T-helper 1 cell treated with Interleukin-12 subunit alpha and Interleukin-12 subunit beta and Interleukin-4 antibody, amounts not matched to agents 30 ng/mL and 1 ng/mL, for 36 hours (primary cell): ENCODE results near the gene TMEM233. TPM values are rescaled to one million over a fixed set of nuclear protein-coding genes. Genes with fewer than 3 reads are reported as not detected.
"Not testable (repeated sequence)": the region's sequence is repeated elsewhere in the genome, so short reads cannot be mapped to it uniquely, and the experiment has no call there.

Source experiments
- intact Hi-C: fragments of 100-400 bp; cut with micrococcal nuclease; formaldehyde crosslinking; loops from one replicate; pipeline ENCODE4 v1.15.1; 2024
- total RNA-seq: library from RNA; stranded (reverse); gene quantifications from 2 replicates; pipeline ENCODE4 v1.2.3, GENCODE V29; 2022

TMEM233 gene
- total RNA-seq, 1 donor from 2014 or later, result not detected

DNA sequence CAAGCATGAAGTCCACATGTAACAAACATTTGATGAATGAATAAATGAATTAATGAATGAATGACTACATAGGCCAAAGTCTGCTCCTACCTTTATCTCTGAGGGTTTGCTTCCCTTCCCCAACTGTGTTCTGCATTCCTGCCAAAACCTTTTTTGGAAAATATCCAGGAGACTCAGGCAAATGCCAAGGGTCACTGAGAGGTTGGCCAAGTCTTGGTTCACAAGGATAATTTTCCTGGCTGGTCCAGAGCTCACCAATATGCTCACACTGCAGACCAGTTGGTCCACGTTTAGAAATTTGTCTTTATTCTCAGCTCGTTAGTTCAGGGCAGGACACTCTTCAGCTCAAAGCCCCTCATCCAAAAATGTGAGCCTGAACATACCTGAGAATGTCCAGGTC is 10.2 kb downstream of the TMEM233 start:
- intact Hi-C loops, result no loop called here

DNA sequence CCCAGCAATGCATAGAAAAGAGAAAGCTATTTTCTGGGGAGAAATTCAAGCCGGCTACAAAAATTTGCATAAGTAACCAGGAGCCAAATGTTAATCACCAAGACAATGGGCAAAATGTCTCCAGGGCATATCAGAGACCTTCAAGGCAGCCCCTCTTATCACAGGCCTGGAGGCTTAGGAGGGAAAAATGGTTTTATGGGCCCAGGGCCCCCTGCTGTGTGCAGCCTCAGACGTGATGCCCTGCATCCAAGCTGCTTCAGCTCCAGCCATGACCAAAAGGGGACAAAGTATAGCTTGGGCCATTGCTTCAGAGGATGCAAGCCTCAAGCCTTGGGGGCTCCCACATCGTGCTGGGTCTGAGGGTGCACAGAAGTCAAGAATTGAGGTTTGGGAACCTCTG is 15.8 kb downstream of the TMEM233 start:
- intact Hi-C loops, result no loop called here

DNA sequence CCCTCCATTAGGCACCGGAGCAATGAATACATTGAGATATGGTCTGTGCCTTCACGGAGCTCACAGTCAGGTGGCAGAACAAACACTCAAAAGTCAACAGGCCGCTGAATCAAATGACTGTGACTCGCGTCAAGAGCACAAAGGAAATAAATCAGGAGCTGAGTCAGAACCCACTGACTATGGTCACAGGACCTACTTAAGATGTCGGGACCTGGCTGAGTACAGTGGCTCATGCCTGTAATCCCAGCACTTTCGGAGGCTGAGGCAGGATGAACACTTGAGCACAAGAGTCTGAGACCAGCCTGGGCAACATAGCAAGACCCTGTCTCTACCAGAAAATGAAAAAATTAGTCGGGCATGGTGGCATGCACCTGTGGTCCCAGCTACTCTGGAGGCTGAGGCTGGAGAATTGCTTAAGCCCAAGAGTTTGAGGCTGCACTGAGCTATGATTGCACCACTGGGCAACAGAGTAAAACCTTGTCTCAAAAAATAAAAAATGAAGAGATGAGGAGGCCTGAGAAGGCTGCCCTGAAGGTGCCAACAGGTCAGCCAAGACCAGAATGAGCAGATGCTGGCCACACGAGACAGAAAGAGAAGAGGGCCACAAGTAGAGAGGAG is 19.9 kb downstream of the TMEM233 start:
- intact Hi-C loops, result no loop called here

DNA sequence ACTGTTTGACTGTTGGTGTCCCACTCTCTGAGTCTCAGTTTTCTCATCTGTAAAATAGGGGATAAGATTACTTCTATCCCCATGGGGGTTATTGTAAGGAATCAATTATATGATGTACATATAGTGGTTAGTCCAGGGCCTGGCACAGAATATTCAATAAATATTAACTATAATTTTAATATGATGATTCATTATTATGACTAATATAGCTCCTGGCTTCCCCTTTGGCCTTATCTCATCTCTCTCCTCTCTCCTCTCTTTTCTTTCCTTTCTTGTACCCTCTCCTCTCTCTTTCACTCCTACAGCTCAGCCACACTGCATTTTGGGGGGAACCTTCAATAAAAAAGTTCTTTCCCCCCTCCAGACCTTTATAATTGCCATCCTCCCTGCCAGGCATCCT is 21.1 kb downstream of the TMEM233 start:
- intact Hi-C loops, result no loop called here

DNA sequence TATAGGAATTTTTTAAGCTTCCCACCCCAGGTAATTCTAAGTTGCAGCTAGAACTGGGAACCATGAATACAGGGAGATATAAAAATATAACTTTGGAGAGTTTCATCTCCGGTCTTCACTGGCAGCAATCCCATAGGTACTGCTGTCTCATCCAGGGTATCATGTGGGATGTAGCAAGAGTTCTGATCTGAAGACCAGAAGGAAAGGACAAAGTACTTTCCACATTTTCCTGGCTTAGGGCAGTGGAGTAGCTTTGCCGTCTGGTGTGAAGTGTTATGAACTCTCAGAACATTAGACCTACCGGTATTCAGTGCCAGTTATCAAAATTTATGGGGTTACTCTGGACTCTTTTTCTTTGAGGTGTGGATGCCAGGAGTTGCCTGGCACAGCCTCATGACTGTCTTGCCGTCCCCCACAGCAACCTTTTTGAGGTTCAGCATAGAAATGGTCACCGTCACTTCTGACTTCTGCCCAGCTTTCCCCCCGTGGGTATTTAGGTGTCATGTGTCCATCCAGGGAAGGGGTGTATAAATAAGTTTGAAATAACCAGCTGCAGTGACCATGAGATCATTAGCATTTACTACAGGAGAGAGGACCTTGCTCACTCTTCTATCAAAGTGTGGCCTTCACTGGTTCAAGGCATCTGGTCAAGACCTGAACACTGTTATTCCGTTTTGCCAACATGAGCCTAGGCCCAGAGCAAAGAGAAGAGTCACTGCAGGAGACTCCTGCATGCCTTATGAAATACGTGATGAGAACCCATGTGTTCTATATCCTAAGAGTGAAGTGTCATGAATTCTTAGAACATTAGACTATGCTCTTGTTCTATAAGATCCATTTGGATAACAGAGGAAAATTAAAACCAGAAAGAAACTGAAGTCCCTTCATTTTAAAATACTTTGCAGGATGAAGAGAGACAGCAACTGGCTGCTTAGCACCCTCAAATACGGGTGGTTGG is 22.2 kb downstream of the TMEM233 start:
- intact Hi-C loops, result no loop called here

DNA sequence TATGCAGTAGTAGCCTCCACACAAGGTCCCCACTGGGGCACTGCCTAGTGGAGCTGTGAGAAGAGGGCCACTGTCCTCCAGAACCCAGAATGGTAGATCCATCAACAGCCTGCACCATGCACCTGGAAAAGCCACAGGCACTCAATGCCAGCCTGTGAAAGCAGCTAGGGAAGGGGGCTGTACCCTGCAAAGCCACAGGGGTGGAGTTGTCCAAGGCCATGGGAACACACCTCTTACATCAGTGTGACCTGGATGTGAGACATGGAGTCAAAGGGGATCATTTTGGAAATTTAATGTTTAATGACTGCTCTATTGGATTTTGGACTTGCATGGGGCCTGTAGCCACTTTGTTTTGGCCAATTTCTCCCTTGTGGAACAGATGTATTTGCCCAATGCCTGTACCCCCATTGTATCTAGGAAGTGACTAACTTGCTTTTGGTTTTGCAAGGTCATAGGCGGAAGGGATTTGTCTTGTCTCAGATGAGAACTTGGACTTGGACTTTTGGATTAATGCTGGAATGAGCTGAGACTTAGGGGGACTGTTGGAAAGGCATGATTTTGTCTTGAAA is 24.8 kb downstream of the TMEM233 start:
- intact Hi-C loops, result not testable (repeated sequence)

DNA sequence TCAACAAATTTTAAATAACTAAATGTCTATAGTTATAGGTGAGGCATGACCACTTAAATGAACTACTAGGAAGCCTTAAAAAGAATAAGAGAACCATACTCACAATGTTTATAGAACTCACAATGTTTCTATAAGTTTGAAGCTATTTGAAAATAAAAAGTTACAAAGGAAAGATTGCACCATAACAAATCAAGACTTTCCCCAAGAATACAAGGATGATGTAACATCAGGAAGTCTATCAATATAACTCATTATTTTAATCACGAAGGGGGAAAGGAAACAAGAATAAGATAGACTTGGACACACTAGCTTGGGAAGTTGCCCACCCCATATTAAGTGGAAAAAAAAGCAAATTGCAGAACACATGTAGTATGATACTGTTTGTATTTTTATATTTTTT is 26.9 kb downstream of the TMEM233 start:
- intact Hi-C loops, result no loop called here

DNA sequence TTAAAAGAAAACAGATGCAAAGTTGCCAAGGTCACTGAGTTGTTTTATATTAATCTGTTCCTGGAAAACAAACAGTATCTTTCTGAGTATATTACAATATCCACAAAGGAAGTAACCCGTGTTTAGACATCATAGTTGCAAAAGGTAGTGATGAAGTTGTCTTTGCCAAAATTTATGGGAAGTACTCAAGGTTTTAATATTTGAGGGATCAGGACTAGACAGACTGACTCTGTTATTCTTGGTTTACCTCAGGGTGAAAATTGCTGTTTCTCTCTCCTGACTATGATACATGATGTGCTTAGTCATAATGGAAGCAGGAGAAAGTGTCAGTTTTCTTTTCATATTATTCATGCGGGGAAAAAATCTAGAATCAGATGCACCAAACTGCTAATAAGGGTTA is 28.3 kb downstream of the TMEM233 start:
- intact Hi-C loops, result no loop called here

DNA sequence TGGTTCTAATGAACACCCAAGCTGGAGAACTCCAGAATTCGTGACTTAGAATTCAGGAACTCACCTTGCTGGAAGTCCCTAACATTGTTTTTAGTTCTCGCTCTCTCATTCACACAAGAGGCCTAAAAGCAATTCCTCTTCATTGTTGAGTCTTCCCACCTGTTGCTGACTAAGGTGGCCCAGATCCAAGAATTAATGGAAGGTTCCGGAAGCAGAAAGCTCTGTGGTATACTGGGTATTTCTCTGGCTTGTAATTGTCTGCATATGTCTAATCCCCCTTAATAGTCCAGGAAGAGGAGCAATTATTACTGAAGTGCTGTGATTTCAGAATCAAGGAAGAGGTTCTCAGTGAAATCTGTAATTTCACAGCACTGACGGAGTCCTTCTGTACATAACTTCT is 31.4 kb downstream of the TMEM233 start:
- intact Hi-C loops, result no loop called here

DNA sequence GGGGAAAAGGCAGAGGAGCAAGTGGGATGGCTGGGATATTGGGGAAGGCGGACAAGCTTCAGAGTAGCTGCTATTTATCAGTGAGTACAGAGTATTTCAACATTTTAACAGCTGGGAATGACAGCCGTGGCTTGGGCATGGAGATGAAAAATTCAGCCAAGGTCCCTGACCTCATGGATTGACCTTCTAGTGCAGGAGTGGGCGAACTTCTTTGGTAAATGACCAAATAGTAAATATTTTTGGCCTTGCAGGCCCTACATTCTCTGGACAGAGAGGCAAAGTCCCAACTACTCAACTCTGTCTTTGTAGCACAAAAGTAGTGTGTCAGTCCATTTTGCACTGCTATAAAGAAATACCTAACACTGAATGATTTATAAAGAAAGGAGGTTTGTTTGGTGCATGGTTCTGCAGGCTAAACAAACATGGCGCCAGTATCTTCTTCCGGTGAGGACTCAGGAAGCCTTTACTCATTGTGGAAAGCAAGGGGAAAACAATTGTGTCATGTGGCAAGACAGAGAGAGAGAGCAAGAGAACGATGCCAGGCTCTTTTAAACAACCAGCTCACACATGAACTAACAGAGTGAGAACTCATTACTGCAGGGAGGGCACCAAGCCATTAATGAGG is 33.6 kb downstream of the TMEM233 start:
- intact Hi-C loops, result no loop called here

DNA sequence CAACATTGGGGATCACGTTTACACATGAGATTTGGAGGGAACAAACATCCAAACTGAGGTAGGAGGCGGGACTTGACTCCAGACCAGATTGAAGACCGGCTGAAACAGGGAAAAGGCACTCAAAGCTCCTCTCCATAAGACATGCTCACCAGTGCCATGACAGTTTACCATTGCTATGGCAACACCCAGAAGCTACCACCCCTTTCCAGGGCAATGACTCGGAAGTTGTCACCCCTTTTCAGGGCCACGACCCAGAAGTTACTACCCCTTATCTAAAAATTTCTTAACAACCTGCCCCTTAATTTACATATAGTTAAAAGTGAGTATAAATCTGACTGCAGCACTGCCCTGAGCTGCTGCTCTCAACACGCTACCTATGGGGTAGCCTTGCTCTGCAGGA is 34.1 kb downstream of the TMEM233 start:
- intact Hi-C loops, result no loop called here

DNA sequence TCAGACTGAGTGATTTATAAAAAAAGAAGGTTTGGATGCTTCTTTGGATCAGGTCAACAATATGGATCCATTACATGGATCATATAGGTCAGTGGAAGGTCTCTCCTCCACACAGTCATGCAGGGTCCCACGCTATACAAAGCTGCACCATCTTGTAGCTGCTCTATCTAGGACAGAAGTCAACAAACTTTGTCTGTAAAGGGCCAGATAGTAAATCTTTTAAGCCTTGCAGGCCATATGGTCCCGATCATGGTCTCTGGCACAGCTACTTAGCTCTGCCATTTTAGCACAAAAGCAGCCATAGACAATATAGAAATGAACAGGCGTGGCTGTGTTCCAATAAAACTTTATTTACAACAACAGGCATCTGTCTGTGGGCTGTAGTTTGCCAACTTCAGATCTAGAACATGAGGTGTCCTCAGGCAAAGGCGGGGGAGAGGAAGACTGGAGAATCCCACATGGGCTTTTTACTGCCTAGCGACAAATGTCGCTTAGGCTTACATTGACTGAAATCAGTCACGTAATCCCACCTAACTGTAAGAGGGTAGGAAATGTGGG is 36.7 kb downstream of the TMEM233 start:
- intact Hi-C loops, result no loop called here

DNA sequence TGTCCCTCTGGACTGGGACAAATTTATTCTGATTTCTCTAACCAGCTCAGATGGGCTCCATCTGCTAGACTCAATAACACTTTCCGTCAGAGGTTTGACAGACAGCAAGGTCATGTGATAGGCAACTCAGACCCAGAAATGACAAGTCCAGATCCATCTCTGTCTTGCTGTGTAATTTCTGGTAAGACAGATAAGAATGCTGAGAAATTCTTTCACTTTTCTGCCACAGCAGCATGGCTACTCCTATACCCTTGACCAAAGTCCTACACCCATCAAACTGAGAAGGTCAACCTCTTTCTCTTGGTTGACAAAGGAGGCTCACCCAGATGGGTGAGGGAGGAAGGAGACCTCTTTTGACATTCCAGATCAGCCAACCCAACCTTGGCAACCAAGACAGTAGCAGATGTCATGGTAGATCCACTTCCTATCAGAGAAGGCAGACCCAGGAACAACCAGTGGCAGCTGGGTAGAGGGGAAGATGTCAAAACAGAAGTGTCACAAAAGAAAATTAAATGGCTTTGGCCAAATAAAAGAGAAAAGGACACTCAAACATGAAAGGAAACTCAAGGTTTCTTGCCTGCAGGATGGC is 37.5 kb downstream of the TMEM233 start:
- intact Hi-C loops, result no loop called here

DNA sequence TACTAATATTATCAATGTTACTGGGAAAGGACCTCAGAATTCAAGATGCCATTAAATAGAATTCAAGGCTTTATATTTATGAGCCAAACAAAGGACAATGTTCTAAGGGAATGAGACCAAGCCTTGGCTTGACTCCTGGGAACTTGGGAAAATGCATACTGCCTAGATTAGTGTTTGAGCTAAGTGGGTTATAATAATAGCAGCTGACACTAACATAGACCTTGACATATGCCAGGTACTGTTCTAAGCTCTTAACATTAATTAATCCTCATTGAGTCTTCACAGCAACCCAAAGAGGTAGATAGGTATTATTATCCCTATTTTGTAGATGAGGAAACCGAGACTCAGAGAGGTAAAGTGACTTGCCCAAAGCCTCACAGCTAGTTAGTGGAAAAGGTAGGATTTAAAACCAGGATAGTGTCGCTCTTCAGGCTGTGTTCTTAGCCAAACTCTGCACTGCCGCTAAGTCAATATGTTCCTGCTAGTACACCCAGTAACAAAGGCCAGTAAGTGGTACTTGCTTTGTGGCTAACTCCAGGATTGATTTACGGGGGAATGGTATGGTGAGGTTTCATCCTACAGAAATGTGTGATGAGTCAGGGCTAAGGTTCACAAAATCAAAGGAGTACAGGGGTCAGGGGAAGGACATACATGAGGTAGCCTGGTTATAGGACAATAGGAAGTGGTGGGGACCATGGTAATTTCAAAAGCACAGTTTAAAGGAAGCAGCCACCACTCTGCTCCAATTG is 38.5 kb downstream of the TMEM233 start:
- intact Hi-C loops, result no loop called here

DNA sequence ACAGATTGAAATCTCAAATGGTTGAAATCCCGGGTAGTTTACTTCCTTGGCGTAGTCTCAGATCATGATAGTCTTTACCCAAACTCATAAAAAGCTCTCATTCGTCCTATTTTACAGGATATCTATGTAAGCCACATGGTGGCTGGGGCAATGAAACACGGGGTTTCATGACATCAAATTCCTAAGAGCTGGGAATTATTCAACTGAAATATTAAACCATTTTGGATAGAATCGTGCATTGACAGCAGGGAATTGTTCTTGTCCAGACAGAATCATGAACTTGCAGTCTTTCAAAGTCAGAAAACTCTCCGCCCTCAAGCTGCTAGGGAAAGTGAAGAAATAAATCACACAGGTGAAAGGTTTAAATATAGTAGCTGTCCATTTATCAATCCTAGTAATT is 41.2 kb downstream of the TMEM233 start:
- intact Hi-C loops, result no loop called here

DNA sequence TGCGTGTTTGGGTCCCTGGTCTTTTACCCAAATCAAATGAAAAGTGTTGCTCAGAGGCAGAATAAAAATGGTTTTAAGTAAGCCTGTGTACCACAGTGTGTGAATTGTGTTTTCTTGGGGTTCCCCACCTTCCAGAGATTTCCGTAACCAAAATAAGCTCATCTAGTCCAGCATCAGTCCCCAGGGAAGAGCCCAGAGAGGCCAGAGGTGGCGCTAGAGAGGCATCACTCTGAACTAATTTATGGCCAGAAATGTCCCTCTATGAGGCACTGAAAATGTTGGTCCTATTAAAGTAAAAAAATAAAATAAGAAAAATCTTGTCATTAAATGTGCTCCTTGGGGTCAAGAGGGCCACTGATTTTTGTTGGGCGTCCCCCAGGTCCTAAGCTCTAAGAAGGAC is 49.4 kb downstream of the TMEM233 start:
- intact Hi-C loops, result no loop called here

DNA sequence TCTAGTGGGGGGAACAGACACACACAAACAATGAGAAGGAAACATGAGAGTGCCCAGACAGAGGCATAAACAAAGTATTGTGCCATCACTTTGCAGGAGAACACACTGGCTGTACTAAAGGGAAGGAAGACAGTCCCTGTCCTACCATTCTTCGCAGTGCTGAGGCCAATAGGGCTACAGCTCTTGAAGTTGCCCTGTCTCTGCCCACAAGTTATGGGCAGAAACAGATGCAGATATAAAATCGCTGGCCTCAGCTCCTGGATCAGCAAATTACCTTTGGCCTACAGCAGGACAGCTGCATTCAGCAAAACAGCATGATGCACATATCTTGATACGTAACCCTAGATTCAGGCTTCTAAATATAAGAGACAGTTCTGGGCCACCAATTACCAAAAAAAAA is 51.4 kb downstream of the TMEM233 start:
- intact Hi-C loops, result no loop called here

DNA sequence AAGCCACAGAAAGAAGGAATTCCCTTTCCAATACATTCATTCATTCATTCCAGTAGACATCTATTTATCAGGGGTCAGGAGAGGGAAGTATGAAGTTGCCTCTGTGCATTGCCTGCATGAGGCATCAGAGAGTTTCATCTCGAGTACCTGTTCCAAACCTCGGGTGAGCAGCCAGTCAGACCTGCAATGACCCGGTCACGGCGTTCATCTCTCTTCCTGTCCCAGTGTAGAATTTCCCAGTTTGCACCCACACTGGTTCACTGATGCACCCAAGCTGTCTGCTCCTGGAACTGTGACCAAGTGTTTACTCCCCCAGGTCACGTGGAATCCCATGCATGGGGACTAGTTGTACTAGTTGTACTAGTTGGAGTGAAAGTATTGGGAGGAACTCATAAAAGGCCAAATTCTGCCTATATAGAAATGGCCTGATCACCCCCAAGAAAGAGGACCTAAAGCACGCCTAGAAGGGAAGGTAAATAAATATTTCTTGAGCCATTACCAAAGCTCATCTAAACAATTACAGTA is 52.0 kb downstream of the TMEM233 start:
- intact Hi-C loops, result no loop called here

DNA sequence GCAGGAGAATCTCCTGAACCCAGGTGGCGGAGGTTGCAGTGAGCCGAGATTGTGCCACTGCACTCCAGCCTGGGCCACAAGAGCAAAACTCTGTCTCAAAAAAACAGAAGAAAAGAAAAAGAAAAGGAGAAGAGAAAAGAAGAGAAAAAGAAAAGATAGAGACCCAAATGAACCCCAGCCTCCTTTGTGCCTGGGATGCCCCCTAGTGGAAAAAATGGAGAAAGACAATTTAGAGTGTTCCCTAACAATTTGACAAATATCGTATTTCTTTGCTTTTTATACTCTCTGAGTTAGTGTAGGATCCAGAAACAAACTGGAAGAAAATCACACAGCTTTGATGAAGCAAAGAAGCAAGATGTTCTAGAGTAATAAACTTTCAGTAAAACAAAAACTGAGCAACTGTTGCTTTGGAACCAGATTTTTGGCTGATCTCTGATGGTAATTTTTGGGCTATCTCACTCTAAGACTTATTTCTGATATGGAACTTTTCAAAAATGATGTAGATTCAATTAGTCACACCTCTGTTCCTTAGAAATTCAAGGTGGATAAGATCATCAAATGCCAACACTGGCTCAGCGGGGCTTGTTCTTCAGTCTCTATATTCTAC is 55.7 kb downstream of the TMEM233 start:
- intact Hi-C loops, result loop anchor here (1.0 to 2.0 kb wide), 3 partner anchors 10 to 205 kb away; no protein-coding TSS in a partner anchor

DNA sequence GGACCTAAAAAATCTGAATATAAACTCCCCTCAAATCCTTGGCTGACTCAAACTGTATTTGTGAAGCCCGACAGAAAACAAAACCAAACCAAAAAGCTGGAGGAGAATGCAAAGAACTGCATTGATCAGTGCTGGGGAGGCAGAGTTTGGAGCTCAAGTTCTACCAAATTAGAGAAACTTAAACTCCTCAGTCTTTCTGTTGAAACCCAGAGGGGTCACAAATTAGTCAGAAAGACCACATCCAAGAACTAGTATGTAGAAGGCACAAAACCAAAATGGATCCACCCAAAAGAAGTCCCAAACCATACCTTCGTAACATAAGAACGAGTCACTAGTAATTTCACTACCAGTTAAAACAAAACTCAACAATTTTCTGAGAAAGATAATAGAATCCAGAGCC is 59.1 kb downstream of the TMEM233 start:
- intact Hi-C loops, result no loop called here
